GM19372 (cell line): Measurements from ENCODE around the gene TECPR1.
A peak's percentile ranks its signal among the peaks of the same experiment; 100 is the strongest.

Experiments used
- ATAC-seq: cut with Tn5 transposase; IDR thresholded peaks from one replicate; pipeline ENCODE4 v1.9.1; 2021; ENCODE audit warnings: mild to moderate bottlenecking, low read depth, moderate library complexity; ENCODE audit not compliant: unreplicated experiment

TECPR1 gene

DNA sequence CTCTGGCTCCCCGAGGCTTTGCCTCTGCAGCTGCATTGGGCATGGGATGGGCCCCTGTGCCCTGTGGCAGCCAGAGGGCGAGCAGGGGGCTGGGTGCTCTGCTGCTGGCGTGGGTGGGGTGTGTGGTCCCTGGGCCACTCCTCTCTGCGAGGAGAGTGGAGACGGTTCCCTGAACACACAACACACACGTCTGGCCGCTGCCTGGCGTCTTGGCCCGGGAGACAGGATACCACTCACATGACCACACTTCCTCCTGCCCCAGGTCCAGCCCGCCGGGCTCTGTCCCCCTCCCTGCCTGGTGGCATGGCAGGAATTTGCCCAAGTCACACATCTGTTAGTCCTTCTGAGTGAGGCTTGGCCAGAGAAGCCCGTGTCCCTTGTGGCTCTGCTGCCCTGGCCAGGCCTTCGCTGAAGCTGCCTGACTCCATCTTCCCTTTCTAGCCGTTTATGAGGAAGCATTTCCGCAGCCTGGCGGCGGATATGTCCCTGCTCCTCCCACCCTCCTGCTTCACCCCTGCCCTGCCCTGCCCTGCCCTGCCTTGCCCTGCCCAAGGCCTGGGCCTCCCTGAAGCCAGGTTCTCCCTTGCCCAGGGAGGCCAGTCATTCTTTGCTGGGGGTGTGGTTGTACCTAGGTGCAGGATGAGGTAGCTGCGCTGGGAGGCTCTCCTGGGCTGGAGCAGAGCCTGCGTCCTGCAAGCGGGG is 32.5 kb upstream of the TECPR1 start:
- ATAC-seq: no peak

- ATAC-seq: no peak
These were observed 31.8 kb upstream of the TECPR1 start for GRCh38 chr7:98283887-98284222.

DNA sequence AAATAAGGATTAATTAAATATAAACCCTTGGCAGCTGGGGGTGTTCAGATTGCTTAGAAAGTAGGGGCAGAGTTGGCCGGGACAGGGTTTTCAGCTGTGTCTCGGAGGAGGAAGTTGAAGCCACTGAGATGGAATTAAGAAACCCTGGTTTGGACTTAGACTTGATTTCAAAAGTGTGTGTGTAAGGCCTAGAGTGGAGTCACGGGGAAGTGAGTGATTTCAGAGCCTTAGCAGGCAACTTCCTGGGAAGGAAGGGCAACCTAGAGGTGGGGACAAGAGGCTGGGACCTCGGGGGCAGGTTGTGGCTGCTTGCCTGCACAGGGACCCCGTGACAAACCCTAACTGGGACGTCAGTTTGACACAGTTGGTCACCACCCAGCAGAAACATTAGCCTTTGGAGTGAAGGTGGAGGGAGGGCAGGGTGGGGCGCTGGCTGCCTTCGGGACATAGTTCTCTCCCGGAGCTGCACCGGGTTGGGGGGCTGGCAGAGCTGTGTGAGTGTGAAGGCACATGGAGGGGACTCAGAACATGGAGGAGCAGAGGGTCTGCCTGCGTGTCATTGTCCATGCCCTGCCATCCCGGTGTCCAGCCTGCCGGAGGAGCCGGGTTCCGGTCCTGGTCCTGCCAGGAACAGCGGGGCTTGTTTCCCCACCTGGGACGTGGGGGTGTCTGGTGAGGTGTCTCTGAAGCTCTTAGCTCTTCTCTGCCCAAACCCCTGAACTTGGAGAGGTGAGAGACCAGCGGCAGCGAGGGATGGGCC is 31.3 kb upstream of the TECPR1 start:
- ATAC-seq: no peak

DNA sequence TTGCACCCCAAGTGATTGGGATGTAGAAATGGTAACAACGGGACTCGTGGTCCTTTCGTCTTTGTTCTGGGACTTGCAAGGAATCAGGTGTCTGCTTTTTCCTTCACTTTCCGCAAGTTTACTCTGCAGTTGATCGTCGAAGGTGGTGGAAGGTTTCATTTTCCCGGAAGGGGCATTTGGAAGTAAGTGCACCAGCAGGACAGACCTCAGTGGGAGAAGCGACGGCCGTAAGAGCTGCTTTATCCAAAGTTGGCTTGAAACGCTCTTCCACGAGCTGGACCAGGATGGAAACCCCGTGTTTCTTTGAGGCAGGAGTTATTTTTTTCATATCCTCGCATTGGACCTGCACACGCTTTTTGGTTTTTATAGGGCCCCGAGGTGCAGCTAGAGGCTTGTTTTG is 30.7 kb upstream of the TECPR1 start:
- ATAC-seq: no peak

DNA sequence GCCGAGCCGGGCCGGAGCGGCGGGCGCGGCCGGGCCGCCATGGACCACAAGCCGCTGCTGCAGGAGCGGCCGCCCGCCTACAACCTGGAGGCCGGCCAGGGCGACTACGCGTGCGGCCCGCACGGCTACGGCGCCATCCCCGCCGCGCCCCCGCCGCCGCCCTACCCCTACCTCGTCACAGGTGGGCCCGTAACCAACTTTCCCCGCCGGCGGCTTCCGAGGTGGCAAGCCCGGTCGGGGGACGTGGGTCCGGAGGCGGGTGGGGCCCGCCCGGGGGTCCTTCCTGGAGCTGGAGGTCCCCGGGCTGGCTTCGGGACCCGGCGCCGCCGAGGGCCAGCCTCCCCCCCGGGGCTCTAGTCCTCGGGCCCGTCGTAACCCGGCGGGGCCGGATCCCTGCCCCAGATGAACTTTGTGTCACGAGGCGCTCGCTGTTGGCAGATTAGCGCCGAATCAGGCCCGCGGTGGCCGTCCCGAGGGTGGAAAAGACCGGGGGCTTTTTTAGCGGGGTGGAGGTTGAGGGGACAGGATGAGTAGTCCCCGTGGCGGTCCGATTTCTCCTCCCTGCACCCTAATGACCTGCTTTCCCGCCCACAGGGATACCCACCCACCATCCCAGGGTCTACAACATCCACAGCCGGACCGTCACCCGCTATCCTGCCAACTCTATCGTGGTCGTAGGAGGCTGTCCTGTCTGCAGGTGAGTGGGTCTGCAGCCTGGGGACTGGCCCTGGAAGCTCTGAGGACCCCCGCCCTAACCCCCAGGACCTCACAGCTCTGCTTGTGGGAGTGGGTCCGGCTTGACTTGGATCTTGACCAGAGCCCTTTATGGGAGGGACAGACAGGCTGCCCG is 29.9 kb upstream of the TECPR1 start:
- peak; percentile 37 for ATAC-seq

DNA sequence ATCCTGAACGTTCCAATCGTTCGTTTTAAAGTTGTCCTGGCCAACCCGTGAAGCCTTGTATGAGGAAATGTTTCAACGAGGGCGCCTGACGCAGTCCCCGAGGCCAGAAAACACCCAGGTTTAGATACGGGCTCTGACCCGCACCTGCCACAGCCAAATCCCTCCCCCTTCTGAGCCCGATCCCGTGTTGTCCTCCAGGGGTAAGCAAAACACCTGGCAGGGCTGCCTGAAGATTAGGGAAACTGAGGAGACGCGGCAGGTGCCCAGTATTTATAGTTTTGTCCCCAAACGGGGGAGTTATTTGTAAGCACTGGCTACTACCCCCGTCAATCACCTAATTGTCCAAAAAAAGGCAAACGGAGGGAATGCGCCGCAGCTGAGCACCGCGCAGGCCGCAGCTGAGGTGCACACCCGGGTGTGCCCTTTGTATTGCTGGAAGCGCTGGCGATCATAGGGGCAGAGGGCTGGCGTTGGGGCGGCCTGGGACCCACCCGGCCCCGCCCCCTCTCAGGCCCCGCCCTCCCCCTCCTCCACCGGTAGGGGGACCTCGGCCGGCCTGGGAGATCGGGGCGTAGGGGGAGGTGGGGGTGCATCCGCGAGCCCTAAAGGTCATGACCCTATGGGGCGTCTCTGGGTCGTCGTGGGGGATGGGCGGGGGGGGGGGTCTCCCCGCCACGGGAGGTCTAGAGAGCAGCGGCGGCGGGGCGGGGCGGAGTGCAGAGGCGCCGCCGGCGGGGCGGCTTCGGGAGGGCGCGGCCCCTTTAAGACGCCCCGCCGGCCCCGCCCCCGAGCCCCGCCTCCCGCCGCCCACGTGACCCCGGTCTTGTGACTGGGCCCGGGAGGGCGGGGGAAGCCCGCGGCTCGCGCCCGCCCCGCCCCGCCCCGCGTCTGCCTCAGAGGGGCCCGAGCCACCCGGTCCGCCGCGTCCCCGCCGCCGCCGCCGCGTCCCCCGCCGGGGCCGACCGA is 29.0 kb upstream of the TECPR1 start, which contains the start of gene BRI3:
TSS of gene BRI3 (plus strand) at position 896 of the 966 bp plus-strand sequence. CDS start 110 bp downstream, outside the sequence.
- ATAC-seq: peak; percentile 70

GRCh38 chr7:98280296-98280695 is 28.3 kb upstream of the TECPR1 start:
- no peak for ATAC-seq

DNA sequence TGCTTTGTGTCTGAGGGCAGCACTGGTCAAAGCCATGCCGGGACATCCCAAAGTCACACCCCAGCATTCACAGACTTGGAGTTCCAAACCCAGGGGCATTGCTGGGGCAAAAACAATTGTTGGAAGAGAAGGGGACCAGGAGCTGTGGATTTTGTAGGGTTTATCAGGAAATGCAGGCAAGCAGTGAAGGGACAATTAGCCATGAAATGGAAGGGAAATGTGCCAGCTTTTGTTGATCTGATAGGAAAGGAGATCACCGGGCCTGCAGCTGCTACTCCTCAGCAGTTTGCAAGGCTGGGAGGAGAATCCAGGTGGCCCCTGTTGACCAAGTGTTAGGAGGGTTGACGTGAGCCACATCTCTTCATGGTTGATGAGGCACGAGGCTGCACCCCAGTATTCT is 26.9 kb upstream of the TECPR1 start:
- ATAC-seq: no peak

GRCh38 chr7:98278408-98278807 is 26.4 kb upstream of the TECPR1 start:
- ATAC-seq: no peak

- ATAC-seq: no peak
These were observed 24.3 kb upstream of the TECPR1 start for GRCh38 chr7:98276241-98276761.

DNA sequence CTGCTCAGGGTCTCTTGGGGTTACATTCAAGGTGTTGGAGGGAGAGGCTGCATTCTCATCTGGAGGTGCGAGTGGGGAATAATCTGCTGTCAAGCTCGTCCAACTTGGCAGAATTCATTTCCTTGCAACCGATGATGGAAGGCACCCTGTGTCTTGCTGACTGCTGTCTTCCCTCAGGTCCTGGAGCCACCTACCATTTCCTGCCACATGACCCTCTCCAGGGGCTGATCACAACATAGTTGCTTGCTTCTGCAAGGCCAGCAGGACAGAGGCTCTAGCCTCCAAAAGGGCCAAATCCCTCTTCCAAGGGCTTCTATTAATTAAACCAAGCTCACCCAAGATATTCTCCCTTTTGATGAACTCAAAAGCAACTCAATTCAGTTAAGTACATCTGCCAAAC is 15.3 kb upstream of the TECPR1 start:
- no peak for ATAC-seq

- ATAC-seq: no peak
These were observed 14.8 kb upstream of the TECPR1 start for GRCh38 chr7:98266840-98267239.

GRCh38 chr7:98265841-98266271 is 13.8 kb upstream of the TECPR1 start:
- no peak for ATAC-seq

DNA sequence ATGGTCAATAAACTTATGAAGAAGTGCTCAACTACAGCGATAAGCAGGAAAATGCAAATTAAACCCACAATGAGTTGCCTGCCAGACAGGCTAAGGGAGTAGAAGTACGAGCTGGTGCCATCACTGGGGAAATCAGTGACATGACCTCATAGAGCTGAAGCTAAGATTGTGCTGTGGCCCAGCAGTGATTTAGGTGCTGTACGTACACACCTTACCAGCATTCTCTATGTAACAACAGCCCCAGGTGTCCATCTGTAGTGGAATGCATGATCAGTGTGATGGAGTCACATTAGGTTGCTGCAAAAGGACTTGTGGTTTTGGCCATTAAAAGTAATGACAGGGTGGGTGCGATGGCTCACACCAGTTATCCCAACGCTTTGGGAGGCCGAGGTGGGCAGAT is 5.7 kb upstream of the TECPR1 start:
- ATAC-seq: no peak

DNA sequence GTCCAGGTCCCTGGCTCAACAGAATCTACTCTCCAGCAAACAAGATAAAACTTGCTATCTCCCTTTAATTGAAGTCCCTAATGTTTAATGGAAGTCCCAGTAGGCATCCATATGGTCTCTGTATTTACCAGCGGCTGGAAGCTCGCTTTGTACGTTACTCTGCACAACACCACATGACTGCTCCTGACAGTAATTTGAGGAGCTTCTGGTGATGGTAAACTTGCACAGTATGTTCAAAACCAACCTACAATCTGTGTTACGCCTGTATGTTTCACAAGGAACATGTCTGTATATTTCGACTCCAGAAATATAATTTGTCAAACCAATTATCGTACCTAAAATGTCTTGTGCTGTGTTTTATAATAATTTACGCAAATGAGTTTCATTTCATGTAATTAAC is 4.4 kb upstream of the TECPR1 start:
- no peak for ATAC-seq

DNA sequence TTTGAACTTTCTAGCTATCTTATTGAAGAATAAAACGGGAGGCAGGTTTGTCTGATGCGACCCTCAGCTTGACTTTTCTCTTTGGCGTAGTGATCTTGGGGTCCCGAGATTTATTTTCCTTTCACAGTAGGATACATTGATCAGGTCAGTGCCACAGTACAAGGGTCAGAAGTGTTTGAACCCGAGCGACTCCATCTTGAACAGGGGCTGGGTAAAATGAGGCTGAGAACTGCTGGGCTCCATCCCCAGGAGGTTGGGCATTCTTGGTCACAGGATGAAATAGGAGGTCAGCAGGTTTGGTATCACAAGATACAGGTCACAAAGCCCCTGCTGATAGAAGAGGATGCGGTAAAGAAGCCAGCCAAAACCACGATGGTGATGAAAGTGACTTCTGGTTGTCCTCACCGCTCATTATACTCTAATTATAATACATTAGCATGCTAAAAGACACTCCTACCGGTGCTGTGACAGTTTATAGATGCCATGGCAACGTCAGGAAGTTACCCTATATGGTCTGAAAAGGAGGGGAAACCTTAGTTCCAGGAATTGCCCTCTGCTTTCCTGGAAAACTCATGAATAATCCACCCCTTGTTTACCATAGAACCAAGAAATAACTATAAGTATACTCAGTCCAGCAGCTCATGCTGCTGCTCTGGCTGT is 3.0 kb upstream of the TECPR1 start:
- ATAC-seq: no peak

GRCh38 chr7:98254516-98254915 is 2.5 kb upstream of the TECPR1 start:
- no peak for ATAC-seq

DNA sequence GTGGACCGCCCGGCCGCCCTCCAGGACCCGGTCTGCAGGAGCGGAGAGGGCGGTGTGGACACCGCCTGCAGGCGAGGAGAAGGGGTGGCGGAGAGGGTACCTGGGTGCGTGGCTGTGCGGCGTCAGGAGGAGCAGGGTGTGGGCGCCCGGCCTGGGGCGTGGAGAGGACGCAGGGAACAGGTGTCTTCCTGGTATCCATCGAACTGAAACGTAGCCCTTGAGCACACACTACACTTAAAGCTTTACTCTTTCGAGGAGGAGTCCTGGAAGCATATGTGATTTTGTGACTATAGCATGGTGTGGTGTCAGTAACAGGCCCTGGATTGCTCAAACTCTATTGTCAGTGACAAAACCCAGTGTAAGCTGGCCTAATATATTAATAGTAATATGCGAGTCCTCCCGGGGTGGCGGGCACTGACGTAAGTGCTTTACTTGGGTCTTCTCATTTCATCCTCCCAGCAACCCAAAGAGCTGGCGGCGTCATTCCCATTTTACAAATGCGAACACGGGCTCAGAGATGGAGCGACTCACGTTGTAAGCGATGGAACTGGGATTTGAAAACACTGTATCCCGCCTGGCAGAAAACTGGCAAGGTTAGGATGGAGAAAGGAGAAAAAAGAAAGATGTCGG is 508 bp upstream of the TECPR1 start:
- no peak for ATAC-seq

DNA sequence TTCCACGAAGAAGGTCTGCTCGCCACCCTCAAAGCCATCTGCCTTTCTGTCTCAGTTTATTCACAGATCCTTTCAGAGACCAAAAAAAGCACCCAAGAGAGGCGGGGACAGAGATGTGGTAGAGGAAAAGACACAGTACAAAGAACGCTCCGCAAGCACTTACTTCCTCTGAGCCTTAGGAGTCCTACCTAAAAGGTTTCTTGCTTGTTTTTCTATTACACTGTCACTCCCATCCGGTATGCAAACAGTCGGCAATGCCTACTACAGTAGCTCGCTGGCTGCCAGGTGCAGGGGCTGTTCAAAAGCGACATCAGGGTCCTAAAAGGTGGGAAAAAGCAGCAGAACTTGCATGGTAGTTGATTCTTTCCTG is 816 bp downstream of the TECPR1 start:
- peak; percentile 18 for ATAC-seq
